Activated CD4-positive, alpha-beta memory T cell treated with anti-CD3 and anti-CD28 coated beads for 36 hours (primary cell): ENCODE results near the gene CCNG2. TPM values are rescaled to one million over a fixed set of nuclear protein-coding genes. Genes with fewer than 3 reads are reported as not detected.

Experiments
- CTCF ChIA-PET: fragments of 350-600 bp; sonication (Branson Sonifier 250); formaldehyde crosslinking; loops from one replicate; lab custom pipeline; 2021; ENCODE audit warnings: antibody characterized with exemption, inconsistent platforms; lab: Charles Lee
- POLR2A ChIA-PET: fragments of 350-600 bp; sonication (Branson Sonifier 250); formaldehyde crosslinking; loops from one replicate; lab custom pipeline; 2021; ENCODE audit warnings: antibody characterized with exemption; lab: Charles Lee
- DNase-seq: peaks from one replicate; pipeline ENCODE4 v3.0.0-alpha.2; 2020
- H3K27ac Mint-ChIP-seq: one replicate; pipeline ENCODE4 v1.8.0; 2021; ENCODE audit warnings: mixed read lengths
- H3K27me3 Mint-ChIP-seq: one replicate; pipeline ENCODE4 v1.8.0; 2021; ENCODE audit warnings: mixed read lengths
- H3K36me3 Mint-ChIP-seq: one replicate; pipeline ENCODE4 v1.8.0; 2021; ENCODE audit warnings: mixed read lengths
- H3K4me1 Mint-ChIP-seq: one replicate; pipeline ENCODE4 v1.8.0; 2021; ENCODE audit warnings: low read depth, mixed read lengths
- H3K4me3 Mint-ChIP-seq: one replicate; pipeline ENCODE4 v1.8.0; 2021; ENCODE audit warnings: mild to moderate bottlenecking, mixed read lengths
- H3K9me3 Mint-ChIP-seq: one replicate; pipeline ENCODE4 v1.8.0; 2021; ENCODE audit warnings: mixed read lengths
- intact Hi-C: fragments of 100-400 bp; cut with micrococcal nuclease; formaldehyde crosslinking; loops from one replicate; pipeline ENCODE4 v1.15.1; 2023
- total RNA-seq, 2 experiments: library from RNA; stranded (reverse); gene quantifications; one replicate each; pipeline ENCODE4 v1.2.3, GENCODE V29; 2021

CCNG2 gene, protein sequence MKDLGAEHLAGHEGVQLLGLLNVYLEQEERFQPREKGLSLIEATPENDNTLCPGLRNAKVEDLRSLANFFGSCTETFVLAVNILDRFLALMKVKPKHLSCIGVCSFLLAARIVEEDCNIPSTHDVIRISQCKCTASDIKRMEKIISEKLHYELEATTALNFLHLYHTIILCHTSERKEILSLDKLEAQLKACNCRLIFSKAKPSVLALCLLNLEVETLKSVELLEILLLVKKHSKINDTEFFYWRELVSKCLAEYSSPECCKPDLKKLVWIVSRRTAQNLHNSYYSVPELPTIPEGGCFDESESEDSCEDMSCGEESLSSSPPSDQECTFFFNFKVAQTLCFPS
- total RNA-seq = 10 to 100 TPM; 23.9 to 25.1 TPM

DNA sequence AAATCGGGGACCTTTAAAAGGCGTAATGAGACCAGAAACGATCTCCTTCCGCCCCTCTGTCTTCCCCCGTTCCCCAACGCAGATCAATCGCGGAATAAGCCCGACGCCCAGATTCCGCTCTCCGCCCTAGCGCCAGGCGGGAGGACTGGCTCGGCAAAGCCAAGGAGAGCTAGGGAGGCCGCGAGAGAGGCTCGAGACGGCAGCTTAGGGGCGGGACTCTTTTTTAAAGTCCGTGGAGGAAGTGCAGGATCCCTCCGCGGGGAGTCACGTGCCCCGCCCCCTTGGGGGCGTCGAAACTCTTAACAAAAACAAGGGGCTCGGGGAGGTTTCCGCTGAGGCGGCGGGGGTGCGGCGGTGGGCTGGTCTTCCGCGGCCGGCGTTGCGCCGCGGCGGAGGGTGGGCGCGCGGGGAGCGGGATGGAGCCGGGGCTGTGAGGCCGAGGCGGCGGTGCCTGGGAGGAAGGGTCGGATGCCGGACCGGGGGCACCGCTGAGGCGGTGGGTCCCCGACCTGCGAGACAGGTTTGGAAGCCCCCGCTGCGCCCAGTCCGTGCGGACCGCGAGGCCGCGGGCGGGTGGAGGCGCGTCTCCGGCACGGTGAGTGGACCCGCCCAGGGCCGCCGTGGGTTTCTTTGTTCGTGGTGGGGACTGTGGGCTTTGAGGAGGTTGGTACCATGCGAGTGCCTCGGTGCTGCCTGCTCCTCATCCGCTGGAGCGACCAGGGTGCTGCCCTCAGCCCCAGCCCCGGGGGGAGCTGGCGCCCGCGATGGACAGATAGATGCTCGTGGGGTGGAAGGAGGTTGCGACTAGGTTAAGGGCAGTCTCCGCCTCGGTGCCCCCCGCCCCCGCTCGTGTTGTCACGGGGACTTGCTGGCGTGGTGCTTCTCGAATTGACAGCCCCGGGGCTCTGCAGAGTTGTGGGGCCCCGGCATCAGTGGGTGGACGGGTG lies at the start of gene CCNG2:
Gene CCNG2, plus strand, starts transcription at position 296 of the 947 bp plus-strand sequence. CDS start 1,326 bp downstream, outside the sequence.
- intact Hi-C loops = loop anchor here (1.0 to 5.0 kb wide), 7 partner anchors 36 to 705 kb away; partner anchors contain the start of genes MRPL1 and SEPTIN11
- H3K4me1 Mint-ChIP-seq = peaks cover 27% of the 10 kb centered on the region

DNA sequence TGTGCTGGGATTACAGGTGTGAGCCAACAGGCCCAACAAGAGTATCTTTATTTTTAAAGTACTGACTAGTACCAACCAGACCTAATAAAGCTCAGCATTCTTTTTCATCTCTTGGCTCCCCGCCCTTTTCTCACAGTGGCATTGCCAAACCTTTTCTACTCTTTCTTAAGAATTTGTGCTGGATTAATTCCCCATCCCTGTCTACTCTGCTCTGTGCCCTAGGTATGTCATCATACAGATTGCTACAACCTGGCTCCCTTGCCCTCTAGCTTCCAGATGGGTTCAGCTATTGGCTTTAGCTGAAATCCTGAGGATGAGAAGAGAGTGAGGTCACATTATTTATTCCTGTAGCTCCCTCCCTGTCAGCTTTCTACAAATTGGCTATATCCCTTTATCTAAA lies 46.3 kb upstream of the CCNG2 start:
- POLR2A ChIA-PET = no interaction called here
- no peak overlapping the region for H3K4me3 Mint-ChIP-seq
- H3K27ac Mint-ChIP-seq = no peak overlapping the region
- intact Hi-C loops = no loop called here
- H3K9me3 Mint-ChIP-seq = no peaks in the 10 kb centered on the region
- no peaks in the 10 kb centered on the region for H3K4me1 Mint-ChIP-seq
- peaks cover 9% of the 10 kb centered on the region for H3K27me3 Mint-ChIP-seq
- no peaks in the 10 kb centered on the region for H3K36me3 Mint-ChIP-seq
- CTCF ChIA-PET = interaction anchor here (0.9 to 2.9 kb wide), 3 partner anchors 15 to 92 kb away, joined by 3 to 14 read pairs (median 4); no protein-coding TSS in a partner anchor
- DNase-seq = no peak

More for the DNA sequence above, at the start of gene CCNG2:
- Mint-ChIP-seq H3K4me3 (peak within 1 kb of the TSS; percentile 95), H3K27ac (peak within 1 kb of the TSS; percentile 94), H3K36me3 (peaks cover 12% of the 10 kb centered on the region), H3K27me3 (no peaks in the 10 kb centered on the region), H3K9me3 (no peaks in the 10 kb centered on the region)
- POLR2A ChIA-PET = interaction anchor here (1.0 to 1.2 kb wide), 4 partner anchors 16 to 84 kb away, joined by 3 to 8 read pairs (median 4); no protein-coding TSS in a partner anchor
- DNase-seq = peak; percentile 83
- CTCF ChIA-PET = interaction anchor here (2.6 kb wide), 1 partner anchor 61 kb away, joined by 12 read pairs; no protein-coding TSS in a partner anchor

DNA sequence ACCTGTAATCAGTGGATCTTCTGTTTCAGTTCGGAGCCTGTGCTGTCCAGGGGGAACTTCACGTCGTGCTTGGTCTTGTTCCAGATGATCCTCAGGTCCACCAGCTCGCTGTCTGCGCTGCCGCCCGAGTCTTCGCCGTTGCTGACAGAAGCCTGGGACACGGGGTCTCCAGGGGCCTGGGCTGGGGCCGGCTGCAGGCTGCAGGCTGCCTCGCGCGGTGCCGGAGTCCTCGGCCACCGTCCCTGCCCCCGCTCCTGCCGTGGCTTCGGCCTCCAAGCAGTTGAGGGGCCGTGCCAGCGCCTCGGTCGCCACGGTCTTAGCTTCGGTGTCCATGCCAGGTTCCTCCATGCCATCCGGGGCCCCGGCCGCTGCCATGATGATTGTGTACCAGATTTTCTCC lies 43.9 kb upstream of the CCNG2 start:
- Mint-ChIP-seq H3K36me3 (no peaks in the 10 kb centered on the region), H3K4me3 (no peak overlapping the region), H3K27me3 (peaks cover 1% of the 10 kb centered on the region), H3K4me1 (no peaks in the 10 kb centered on the region), H3K27ac (no peak overlapping the region), H3K9me3 (no peaks in the 10 kb centered on the region)
- CTCF ChIA-PET = no interaction called here
- intact Hi-C loops = no loop called here
- no peak for DNase-seq
- POLR2A ChIA-PET = no interaction called here

GRCh38 chr4:77117721-77118120 lies 39.3 kb upstream of the CCNG2 start:
- Mint-ChIP-seq H3K36me3 (no peaks in the 10 kb centered on the region), H3K27me3 (peaks cover 3% of the 10 kb centered on the region), H3K4me1 (no peaks in the 10 kb centered on the region), H3K4me3 (no peak overlapping the region), H3K27ac (no peak overlapping the region), H3K9me3 (no peaks in the 10 kb centered on the region)
- ChIA-PET POLR2A (no interaction called here), CTCF (interaction anchor here (1.0 to 3.1 kb wide), 2 partner anchors 22 to 86 kb away, joined by 3 to 9 read pairs; no protein-coding TSS in a partner anchor)
- no peak for DNase-seq
- intact Hi-C loops = no loop called here

DNA sequence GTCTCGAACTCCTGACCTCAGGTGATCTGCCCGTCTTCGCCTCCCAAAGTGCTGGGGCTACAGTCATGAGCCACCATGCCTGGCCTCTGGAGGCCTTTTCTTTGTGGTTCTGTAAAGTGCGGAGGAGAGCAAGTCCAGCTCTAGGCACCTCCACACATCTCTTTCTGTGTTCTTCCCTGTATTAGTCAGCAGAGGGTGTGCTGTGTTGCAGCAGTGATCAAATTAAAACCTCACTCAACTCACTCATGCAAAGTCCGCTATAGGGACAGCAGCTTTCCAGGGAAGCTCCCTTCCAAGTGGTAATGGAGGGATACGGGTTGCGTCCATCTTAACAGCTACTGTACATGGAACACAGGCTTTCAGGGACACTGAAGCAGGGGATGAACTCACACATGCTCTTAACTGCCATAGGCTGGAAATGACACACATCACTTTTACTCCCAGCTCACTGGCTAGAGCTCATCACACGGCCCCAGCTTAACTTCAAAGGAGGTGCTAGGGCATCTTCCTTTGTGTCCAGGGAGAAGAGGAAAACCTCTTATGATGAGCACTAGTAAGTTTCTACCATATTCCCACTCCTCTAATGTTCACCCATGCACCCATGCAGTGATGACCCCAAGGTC lies 36.0 kb upstream of the CCNG2 start:
- CTCF ChIA-PET = interaction anchor here (1.8 kb wide), 1 partner anchor 83 kb away, joined by 6 read pairs; no protein-coding TSS in a partner anchor

DNA sequence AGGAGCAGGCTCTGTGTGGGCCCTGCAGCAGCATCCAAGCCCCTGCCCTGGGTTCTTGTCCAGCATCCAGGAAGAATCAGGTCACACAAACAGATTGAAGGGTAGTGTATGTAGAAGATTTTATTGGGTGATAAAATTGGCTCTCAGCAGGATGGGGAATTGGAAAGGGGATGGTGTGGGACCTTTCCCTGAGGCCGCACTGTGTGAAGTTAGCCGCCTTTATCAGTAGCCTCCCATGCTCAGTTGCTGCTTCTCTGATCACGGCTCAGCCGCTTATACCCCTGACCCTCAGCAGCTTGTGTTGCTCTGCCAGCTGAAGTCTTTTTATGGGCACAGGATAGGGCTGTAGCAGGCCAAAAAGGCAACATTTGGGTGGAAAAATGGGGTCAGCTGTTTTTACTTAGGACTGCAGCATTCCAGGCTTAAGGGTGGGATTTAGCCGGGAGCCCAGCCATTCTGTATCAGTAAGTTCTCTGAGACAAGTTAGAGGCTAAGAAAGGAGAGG lies 35.2 kb upstream of the CCNG2 start:
- Mint-ChIP-seq H3K4me3 (no peak overlapping the region), H3K36me3 (no peaks in the 10 kb centered on the region), H3K4me1 (no peaks in the 10 kb centered on the region), H3K27me3 (peaks cover 3% of the 10 kb centered on the region), H3K27ac (no peak overlapping the region), H3K9me3 (no peaks in the 10 kb centered on the region)
- ChIA-PET CTCF (interaction anchor here (1.8 kb wide), 1 partner anchor 82 kb away, joined by 6 read pairs; no protein-coding TSS in a partner anchor), POLR2A (no interaction called here)
- DNase-seq = no peak
- intact Hi-C loops = no loop called here

More for the DNA sequence above, 36.0 kb upstream of the CCNG2 start:
- Mint-ChIP-seq H3K9me3 (no peaks in the 10 kb centered on the region), H3K27me3 (peaks cover 3% of the 10 kb centered on the region), H3K27ac (no peak overlapping the region), H3K4me3 (no peak overlapping the region), H3K4me1 (no peaks in the 10 kb centered on the region), H3K36me3 (no peaks in the 10 kb centered on the region)
- POLR2A ChIA-PET = no interaction called here
- DNase-seq = no peak
- intact Hi-C loops = no loop called here

GRCh38 chr4:77122656-77123055 lies 34.4 kb upstream of the CCNG2 start:
- H3K36me3 Mint-ChIP-seq = no peaks in the 10 kb centered on the region
- peaks cover 3% of the 10 kb centered on the region for H3K27me3 Mint-ChIP-seq
- CTCF ChIA-PET = interaction anchor here (0.9 kb wide), 1 partner anchor 27 kb away, joined by 3 read pairs; no protein-coding TSS in a partner anchor
- no peak for DNase-seq
- H3K4me1 Mint-ChIP-seq = peaks cover 2% of the 10 kb centered on the region
- H3K9me3 Mint-ChIP-seq = no peaks in the 10 kb centered on the region
- intact Hi-C loops = no loop called here
- no peak overlapping the region for H3K4me3 Mint-ChIP-seq
- POLR2A ChIA-PET = no interaction called here
- no peak overlapping the region for H3K27ac Mint-ChIP-seq

DNA sequence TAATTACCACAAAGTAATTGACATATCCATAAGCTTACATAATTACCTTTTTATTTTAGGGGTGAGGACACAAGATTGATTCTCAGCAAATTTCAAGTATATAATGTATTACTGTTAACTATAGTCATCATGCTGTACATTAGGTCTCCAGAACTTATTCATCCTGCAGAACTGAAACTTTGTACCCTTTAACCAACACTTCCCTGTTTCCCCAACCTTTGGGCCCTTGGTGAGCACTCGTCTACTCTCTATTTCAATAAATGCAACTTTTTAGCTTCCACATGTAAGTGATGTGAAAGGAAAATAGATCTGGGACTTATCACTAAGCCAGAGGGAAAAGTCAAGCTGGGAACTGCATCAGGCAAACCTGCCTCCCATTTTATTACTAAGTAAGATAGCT lies 33.6 kb upstream of the CCNG2 start:
- ChIA-PET POLR2A (no interaction called here), CTCF (interaction anchor here (0.9 kb wide), 1 partner anchor 28 kb away, joined by 3 read pairs; no protein-coding TSS in a partner anchor)
- no peaks in the 10 kb centered on the region for H3K9me3 Mint-ChIP-seq
- H3K4me1 Mint-ChIP-seq = peaks cover 2% of the 10 kb centered on the region
- intact Hi-C loops = no loop called here
- H3K4me3 Mint-ChIP-seq = no peak overlapping the region
- peaks cover 3% of the 10 kb centered on the region for H3K27me3 Mint-ChIP-seq
- DNase-seq = no peak
- H3K36me3 Mint-ChIP-seq = no peaks in the 10 kb centered on the region
- H3K27ac Mint-ChIP-seq = no peak overlapping the region

DNA sequence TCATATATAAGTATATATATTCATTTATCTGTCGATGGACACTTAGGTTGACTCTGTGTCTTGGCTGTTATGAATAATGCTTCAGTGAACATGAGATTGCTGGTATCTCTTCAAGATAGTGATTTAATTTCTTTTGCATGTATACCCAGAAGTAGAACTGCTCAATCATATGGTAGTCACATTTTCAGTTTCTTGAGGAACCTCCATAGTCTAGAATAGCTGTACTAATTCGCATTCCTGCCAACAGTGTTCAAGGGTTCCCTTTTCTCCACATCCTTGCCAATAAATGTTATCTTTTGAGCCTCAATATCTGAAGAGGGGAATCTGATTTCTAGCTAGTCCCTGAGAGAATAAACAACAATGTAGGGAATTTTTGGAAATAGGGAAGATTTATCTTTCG lies 32.4 kb upstream of the CCNG2 start:
- H3K36me3 Mint-ChIP-seq = no peaks in the 10 kb centered on the region
- peaks cover 2% of the 10 kb centered on the region for H3K4me1 Mint-ChIP-seq
- no peak overlapping the region for H3K27ac Mint-ChIP-seq
- H3K9me3 Mint-ChIP-seq = no peaks in the 10 kb centered on the region
- CTCF ChIA-PET = interaction anchor here (1.8 kb wide), 1 partner anchor 29 kb away, joined by 5 read pairs; no protein-coding TSS in a partner anchor
- DNase-seq = no peak
- intact Hi-C loops = no loop called here
- H3K27me3 Mint-ChIP-seq = peaks cover 3% of the 10 kb centered on the region
- H3K4me3 Mint-ChIP-seq = no peak overlapping the region
- POLR2A ChIA-PET = no interaction called here

- Mint-ChIP-seq H3K9me3 (no peaks in the 10 kb centered on the region), H3K27ac (no peak overlapping the region), H3K4me3 (no peak overlapping the region), H3K27me3 (no peaks in the 10 kb centered on the region), H3K4me1 (peaks cover 2% of the 10 kb centered on the region), H3K36me3 (no peaks in the 10 kb centered on the region)
- intact Hi-C loops = no loop called here
- CTCF ChIA-PET = interaction anchor here (1.8 to 2.3 kb wide), 2 partner anchors 30 to 77 kb away, joined by 5 to 7 read pairs; no protein-coding TSS in a partner anchor
- POLR2A ChIA-PET = no interaction called here
- DNase-seq = no peak
Observed at GRCh38 chr4:77125961-77126360, 31.0 kb upstream of the CCNG2 start.

GRCh38 chr4:77126809-77127208 lies 30.2 kb upstream of the CCNG2 start:
- peaks cover 2% of the 10 kb centered on the region for H3K4me1 Mint-ChIP-seq
- ChIA-PET POLR2A (no interaction called here), CTCF (interaction anchor here (1.6 to 2.3 kb wide), 2 partner anchors 31 to 77 kb away, joined by 6 to 7 read pairs; no protein-coding TSS in a partner anchor)
- no peaks in the 10 kb centered on the region for H3K36me3 Mint-ChIP-seq
- intact Hi-C loops = no loop called here
- no peak for DNase-seq
- H3K4me3 Mint-ChIP-seq = no peak overlapping the region
- H3K27me3 Mint-ChIP-seq = no peaks in the 10 kb centered on the region
- H3K9me3 Mint-ChIP-seq = no peaks in the 10 kb centered on the region
- H3K27ac Mint-ChIP-seq = no peak overlapping the region
